T-helper 9 cell (primary cell): Measurements from ENCODE around the gene ERN1.

ENCODE experiments used
- DNase-seq: peaks from one replicate; pipeline ENCODE4 v3.0.0-alpha.2; 2020

The ERN1 gene

GRCh38 chr17:64001763-64002529 is 128.0 kb downstream of the ERN1 start:
- DNase-seq, result no peak

- no peak for DNase-seq
These were observed 128.8 kb downstream of the ERN1 start for GRCh38 chr17:64001091-64001579.

- DNase-seq, result no peak
These were observed 130.0 kb downstream of the ERN1 start for GRCh38 chr17:63999680-64000531.

GRCh38 chr17:63998721-63999679 is 130.9 kb downstream of the ERN1 start:
- DNase-seq, result peak; percentile 35

GRCh38 chr17:63998050-63998720 is 131.8 kb downstream of the ERN1 start, which contains the start of gene PRR29:
PRR29 (plus strand) TSS chr17:63998351; CDS start chr17:63998365, 14 bp downstream.
- peak; percentile 68 for DNase-seq

- DNase-seq, result no peak
These were observed 132.4 kb downstream of the ERN1 start for GRCh38 chr17:63997341-63998048.

- DNase-seq, result no peak
These were observed 133.3 kb downstream of the ERN1 start for GRCh38 chr17:63996430-63997182.

GRCh38 chr17:63995626-63996025 is 134.3 kb downstream of the ERN1 start:
- no peak for DNase-seq

GRCh38 chr17:63993368-63993985 is 136.5 kb downstream of the ERN1 start:
- no peak for DNase-seq

- DNase-seq, result no peak
These were observed 138.3 kb downstream of the ERN1 start for GRCh38 chr17:63991611-63992010.

GRCh38 chr17:63989622-63990345 is 140.2 kb downstream of the ERN1 start:
- DNase-seq, result no peak
